Stimulated activated CD8-positive, alpha-beta memory T cell treated with anti-CD3 and anti-CD28 coated beads, Interleukin-2, amount 100 ng/mL, for 48 hours (primary cell): Measurements from ENCODE around the gene SLC22A16.

Experiments
- DNase-seq, 2 donors: peaks; one replicate each; pipeline ENCODE4 v3.0.0-alpha.2; 2020; ENCODE audit warnings: low read depth in 2 of 2

The SLC22A16 gene

GRCh38 chr6:110447761-110448160 is 28.7 kb downstream of the SLC22A16 start:
- DNase-seq = no peak

- no peak for DNase-seq
These were observed 30.0 kb downstream of the SLC22A16 start for GRCh38 chr6:110446405-110446804.

- DNase-seq = no peak
These were observed 36.4 kb downstream of the SLC22A16 start for GRCh38 chr6:110440026-110440425.

- no peak for DNase-seq
These were observed 37.1 kb downstream of the SLC22A16 start for GRCh38 chr6:110439356-110439755.

- DNase-seq = no peak
These were observed 41.3 kb downstream of the SLC22A16 start for GRCh38 chr6:110434961-110435602.

- no peak for DNase-seq
These were observed 44.0 kb downstream of the SLC22A16 start for GRCh38 chr6:110432285-110432900.

- no peak for DNase-seq
These were observed 45.7 kb downstream of the SLC22A16 start for GRCh38 chr6:110430741-110431140.

- DNase-seq = no peak
These were observed 46.2 kb downstream of the SLC22A16 start for GRCh38 chr6:110430236-110430635.

GRCh38 chr6:110428153-110428552 is 48.3 kb downstream of the SLC22A16 start:
- DNase-seq = no peak

GRCh38 chr6:110425816-110426215 is 50.6 kb downstream of the SLC22A16 start:
- no peak for DNase-seq

- DNase-seq = no peak
These were observed 54.0 kb downstream of the SLC22A16 start for GRCh38 chr6:110422444-110422822.

- no peak for DNase-seq
These were observed 54.5 kb downstream of the SLC22A16 start for GRCh38 chr6:110421749-110422443.

GRCh38 chr6:110419028-110419739 is 57.2 kb downstream of the SLC22A16 start:
- no peak for DNase-seq

GRCh38 chr6:110418594-110418993 is 57.8 kb downstream of the SLC22A16 start:
- no peak for DNase-seq

GRCh38 chr6:110415086-110415916 is 61.1 kb downstream of the SLC22A16 start, which contains the start of gene DDO:
TSS of gene DDO (minus strand) at chr6:110415575. CDS start at chr6:110413462, 2,113 bp downstream.
- DNase-seq = no peak

- DNase-seq = no peak
These were observed 61.7 kb downstream of the SLC22A16 start for GRCh38 chr6:110414669-110415068.

GRCh38 chr6:110412360-110412759 is 64.1 kb downstream of the SLC22A16 start:
- no peak for DNase-seq

GRCh38 chr6:110410511-110410910 is 65.9 kb downstream of the SLC22A16 start:
- DNase-seq = no peak

- no peak for DNase-seq
These were observed 66.6 kb downstream of the SLC22A16 start for GRCh38 chr6:110409794-110410193.

- no peak for DNase-seq
These were observed 67.5 kb downstream of the SLC22A16 start for GRCh38 chr6:110408901-110409300.

- DNase-seq = no peak
These were observed 71.8 kb downstream of the SLC22A16 start for GRCh38 chr6:110404607-110405006.
